HS-5 (cell line): ENCODE data around the gene FRG2C.
"Not testable (repeated sequence)": the region's sequence is repeated elsewhere in the genome, so short reads cannot be mapped to it uniquely, and the experiment has no call there.

Experiments used
- DNase-seq: peaks from one replicate; pipeline ENCODE4 v3.0.0-alpha.2; 2012; ENCODE audit warnings: low read depth

FRG2C gene

GRCh38 chr3:75664028-75664427, at the start of gene FRG2C:
Gene FRG2C, plus strand, starts transcription at chr3:75664328. Its CDS starts 52 bp downstream, at chr3:75664380.
- not testable (repeated sequence) for DNase-seq

GRCh38 chr3:75618666-75619305, 45.3 kb upstream of the FRG2C start:
- DNase-seq: not testable (repeated sequence)

- DNase-seq: not testable (repeated sequence)
Observed at GRCh38 chr3:75619481-75620031, 44.6 kb upstream of the FRG2C start.

- not testable (repeated sequence) for DNase-seq
Observed at GRCh38 chr3:75621772-75622171, 42.4 kb upstream of the FRG2C start.

GRCh38 chr3:75623656-75624055, 40.5 kb upstream of the FRG2C start:
- not testable (repeated sequence) for DNase-seq

- not testable (repeated sequence) for DNase-seq
Observed at GRCh38 chr3:75630887-75631535, 33.1 kb upstream of the FRG2C start.

- DNase-seq: no peak
Observed at GRCh38 chr3:75631541-75631940, 32.6 kb upstream of the FRG2C start.

GRCh38 chr3:75638947-75639346, 25.2 kb upstream of the FRG2C start:
- not testable (repeated sequence) for DNase-seq

- DNase-seq: peak; percentile 35
Observed at GRCh38 chr3:75641107-75641517, 23.0 kb upstream of the FRG2C start.

GRCh38 chr3:75643031-75643800, 20.9 kb upstream of the FRG2C start:
- peak; percentile 40 for DNase-seq

- not testable (repeated sequence) for DNase-seq
Observed at GRCh38 chr3:75645548-75645947, 18.6 kb upstream of the FRG2C start.

- DNase-seq: no peak
Observed at GRCh38 chr3:75650191-75650590, 13.9 kb upstream of the FRG2C start.

GRCh38 chr3:75655101-75655904, 8.8 kb upstream of the FRG2C start:
- not testable (repeated sequence) for DNase-seq

GRCh38 chr3:75655956-75656355, 8.2 kb upstream of the FRG2C start:
- DNase-seq: not testable (repeated sequence)

GRCh38 chr3:75658411-75659107, 5.6 kb upstream of the FRG2C start:
- not testable (repeated sequence) for DNase-seq

GRCh38 chr3:75659108-75659433, 5.1 kb upstream of the FRG2C start:
- DNase-seq: not testable (repeated sequence)

- DNase-seq: not testable (repeated sequence)
Observed at GRCh38 chr3:75665626-75666025, 1.5 kb downstream of the FRG2C start.

GRCh38 chr3:75667757-75668701, 3.9 kb downstream of the FRG2C start:
- DNase-seq: not testable (repeated sequence)

- DNase-seq: not testable (repeated sequence)
Observed at GRCh38 chr3:75668759-75669347, 4.7 kb downstream of the FRG2C start.
